HUES6 (cell line): ENCODE results near the gene NOL4L.

Source experiments
- H3K27ac ChIP-seq: 2 replicates; pipeline ENCODE4 v1.7.0; 2013; ENCODE audit warnings: low read depth, mild to moderate bottlenecking, low read length, inconsistent platforms
- H3K27me3 ChIP-seq: 2 replicates; pipeline ENCODE4 v1.6.1; 2013; ENCODE audit warnings: low read length; ENCODE audit not compliant: control insufficient read depth, insufficient read depth
- H3K36me3 ChIP-seq: 2 replicates; pipeline ENCODE4 v1.6.1; 2013; ENCODE audit warnings: low read length; ENCODE audit not compliant: control insufficient read depth, insufficient read depth
- H3K4me1 ChIP-seq: 2 replicates; pipeline ENCODE4 v1.6.1; 2013; ENCODE audit warnings: low read length; ENCODE audit not compliant: control insufficient read depth, insufficient read depth
- H3K4me3 ChIP-seq: 2 replicates; pipeline ENCODE4 v1.5.1; 2013; ENCODE audit warnings: low read depth, low read length
- H3K9ac ChIP-seq: one replicate; pipeline ENCODE4 v1.6.1; 2013; ENCODE audit warnings: mild to moderate bottlenecking, low read length
- H3K9me3 ChIP-seq: 2 replicates; pipeline ENCODE4 v1.6.1; 2013; ENCODE audit warnings: low read depth, low read length; ENCODE audit not compliant: control insufficient read depth, insufficient read depth

NOL4L gene

DNA sequence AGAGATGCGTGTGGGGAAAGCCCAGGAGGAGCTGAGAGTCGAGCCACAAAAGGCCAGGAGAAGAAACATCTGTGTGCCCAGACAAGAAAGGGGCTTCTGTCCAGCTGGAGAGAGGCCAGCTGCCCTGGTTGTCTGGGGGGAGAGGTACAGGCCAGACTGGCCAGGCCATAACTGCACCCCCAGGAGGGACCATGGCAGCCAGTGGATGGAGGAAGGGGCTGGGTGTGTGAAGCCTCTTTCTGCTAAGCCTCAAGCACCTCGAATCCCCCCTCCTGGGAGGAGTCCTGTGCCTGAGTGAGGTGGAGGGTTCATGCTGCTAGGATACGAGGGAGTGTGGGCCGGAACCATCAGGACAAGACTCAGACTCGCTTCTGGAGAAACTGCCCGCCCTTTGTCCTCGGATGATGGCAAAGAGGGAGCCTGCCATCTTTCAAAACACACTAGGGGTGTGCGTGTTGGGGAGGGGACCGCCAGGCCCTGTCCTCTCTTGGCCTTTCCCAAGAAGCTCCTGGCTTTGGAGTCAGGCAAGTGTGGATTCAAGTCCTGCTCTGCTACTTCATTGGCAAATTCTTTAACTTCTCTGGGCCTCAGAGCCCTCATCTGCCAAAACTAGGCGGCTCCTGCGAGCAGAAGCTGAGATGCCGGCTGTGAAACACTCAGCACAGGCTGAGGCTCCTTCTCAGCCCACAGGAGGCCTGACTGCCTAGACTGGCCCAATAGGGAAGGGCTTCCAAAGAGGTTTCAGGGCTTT lies 136.7 kb downstream of the NOL4L start:
- Histone ChIP-seq H3K27me3 (no peaks in the 10 kb centered on the region), H3K4me1 (0 out of 2 replicates have a peak, but pooled peaks cover 8% of the 10 kb centered on the region), H3K4me3 (no peak overlapping the region), H3K9me3 (no peaks in the 10 kb centered on the region), H3K9ac (no peak overlapping the region), H3K27ac (no peak overlapping the region), H3K36me3 (peaks cover 72% of the 10 kb centered on the region)

DNA sequence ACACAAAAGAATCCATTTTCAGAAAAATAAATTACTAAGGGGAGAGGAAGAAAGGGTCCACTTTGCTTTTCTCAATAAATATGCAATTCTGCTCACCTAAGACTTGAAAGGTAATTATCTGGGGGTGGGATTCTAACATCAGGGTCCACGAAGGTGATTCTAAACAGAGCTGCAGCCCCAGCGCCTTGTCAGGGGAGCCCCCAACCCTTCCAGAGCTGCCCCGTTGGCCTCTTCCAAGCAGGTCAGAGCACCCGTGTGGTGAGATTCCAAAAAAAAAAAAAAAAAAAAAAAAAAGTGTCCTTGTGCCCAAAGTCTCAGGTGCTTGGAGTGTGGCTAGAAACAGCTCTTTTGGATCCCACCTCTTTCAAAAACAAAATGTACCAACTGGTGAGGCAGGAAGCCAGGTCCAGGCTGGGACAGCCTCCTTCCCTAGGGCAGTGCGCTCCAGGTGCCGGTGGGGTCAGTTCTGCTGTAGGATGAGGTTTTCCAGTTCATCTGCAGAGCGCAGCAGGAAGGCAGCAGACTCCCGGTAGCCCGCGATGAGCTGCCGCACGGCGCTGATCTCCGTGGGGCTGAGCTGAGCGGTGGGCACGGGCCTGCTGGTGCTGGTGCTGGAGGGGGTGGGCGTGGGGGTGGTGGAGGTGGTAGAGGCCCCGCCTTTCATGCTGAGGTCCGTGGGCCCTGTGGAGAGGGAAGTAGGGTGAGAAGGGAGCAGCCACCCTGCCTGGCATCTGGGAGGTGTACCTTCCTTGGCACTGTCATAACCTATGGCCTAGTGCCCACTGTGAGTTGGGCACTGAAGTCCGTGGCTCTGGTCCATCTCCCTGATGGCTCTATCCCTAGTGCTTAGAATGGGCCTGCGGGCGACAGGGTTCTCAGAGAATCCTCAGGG lies 137.8 kb downstream of the NOL4L start:
- H3K9me3 ChIP-seq = no peaks in the 10 kb centered on the region
- H3K4me3 ChIP-seq = no peak overlapping the region
- H3K9ac ChIP-seq = no peak overlapping the region
- H3K27me3 ChIP-seq = no peaks in the 10 kb centered on the region
- 0 out of 2 replicates have a peak, but pooled peaks cover 8% of the 10 kb centered on the region for H3K4me1 ChIP-seq
- no peak overlapping the region for H3K27ac ChIP-seq
- H3K36me3 ChIP-seq = peaks cover 61% of the 10 kb centered on the region

DNA sequence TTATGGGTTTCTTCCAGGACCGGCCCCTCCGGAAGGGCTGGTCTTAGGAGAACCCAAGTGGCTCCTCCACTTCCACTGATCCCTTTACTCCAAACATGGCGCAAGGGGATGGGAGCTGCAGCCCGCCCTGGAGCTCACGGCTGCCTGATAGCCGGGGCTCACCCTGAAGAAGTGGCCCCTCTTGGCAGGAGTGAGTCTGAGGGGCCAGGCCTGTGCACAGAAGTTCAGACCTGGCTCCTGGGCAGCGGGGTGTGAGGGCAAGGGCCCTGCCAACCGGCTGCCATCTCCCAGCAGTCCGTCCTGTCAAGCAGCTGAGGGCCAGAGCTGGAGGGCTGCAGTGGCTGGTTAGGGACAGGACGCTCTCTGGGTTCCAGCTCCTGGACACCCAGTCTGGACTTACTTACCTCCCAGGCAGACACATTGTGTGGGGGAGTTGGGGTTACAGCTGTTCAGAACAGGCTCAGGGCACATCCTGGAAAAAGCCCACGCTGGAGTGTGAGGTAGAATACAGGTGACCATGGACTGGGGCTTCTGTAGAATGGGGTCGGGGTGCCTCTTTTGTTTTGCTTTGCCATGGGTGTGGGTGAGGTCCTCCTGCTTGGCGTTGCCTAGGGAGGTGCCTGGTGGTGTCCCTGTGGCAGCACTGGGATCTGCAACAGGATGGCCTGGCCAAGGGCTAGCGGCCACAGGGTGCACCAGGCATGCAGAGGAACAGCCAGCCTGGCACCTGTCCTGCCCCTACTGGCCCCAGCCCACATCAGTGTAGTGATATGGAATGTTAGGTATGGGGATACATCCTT lies 138.6 kb downstream of the NOL4L start:
- Histone ChIP-seq H3K9me3 (no peaks in the 10 kb centered on the region), H3K4me1 (0 out of 2 replicates have a peak, but pooled peaks cover 8% of the 10 kb centered on the region), H3K36me3 (peaks cover 52% of the 10 kb centered on the region), H3K4me3 (no peak overlapping the region), H3K27ac (no peak overlapping the region), H3K9ac (no peak overlapping the region), H3K27me3 (no peaks in the 10 kb centered on the region)

DNA sequence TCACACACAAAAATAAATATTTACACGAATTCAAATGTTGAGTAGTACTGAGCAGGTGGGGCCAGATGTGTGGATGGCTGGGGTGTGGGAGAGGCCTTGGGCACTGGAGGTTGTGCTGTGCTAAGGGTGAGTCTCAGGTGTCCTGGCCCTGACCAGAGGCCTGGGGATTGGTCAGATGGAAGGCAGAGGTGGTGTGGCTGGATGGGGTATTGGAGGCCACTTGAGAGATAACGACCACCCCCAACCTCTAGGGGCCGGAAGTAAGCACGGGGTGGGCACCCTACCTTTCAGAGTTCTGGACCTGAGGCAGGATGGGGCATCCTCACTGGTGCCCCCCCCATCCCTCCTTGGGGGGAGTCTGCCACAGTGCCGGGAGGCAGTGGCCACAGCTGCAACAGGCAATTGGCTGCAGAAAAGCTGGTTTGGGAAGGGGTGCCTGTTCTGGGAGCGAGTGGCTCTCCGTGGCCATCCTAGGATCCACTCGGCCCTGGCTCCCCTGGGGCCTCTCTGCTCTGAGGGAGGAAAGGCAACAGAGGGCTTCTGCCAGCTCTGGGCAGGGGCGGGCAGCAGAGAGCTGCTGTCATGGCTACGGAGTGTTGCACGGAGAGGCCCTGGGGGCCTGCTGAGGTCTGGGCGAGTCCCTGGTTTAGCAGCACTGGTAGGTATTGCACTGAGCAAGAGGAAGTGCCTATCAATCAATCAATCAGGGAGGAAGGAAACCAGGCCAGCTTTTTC lies 139.4 kb downstream of the NOL4L start:
- Histone ChIP-seq H3K27me3 (no peaks in the 10 kb centered on the region), H3K9ac (no peak overlapping the region), H3K9me3 (no peaks in the 10 kb centered on the region), H3K4me3 (no peak overlapping the region), H3K36me3 (peaks cover 44% of the 10 kb centered on the region), H3K4me1 (0 out of 2 replicates have a peak, but pooled peaks cover 8% of the 10 kb centered on the region), H3K27ac (no peak overlapping the region)

DNA sequence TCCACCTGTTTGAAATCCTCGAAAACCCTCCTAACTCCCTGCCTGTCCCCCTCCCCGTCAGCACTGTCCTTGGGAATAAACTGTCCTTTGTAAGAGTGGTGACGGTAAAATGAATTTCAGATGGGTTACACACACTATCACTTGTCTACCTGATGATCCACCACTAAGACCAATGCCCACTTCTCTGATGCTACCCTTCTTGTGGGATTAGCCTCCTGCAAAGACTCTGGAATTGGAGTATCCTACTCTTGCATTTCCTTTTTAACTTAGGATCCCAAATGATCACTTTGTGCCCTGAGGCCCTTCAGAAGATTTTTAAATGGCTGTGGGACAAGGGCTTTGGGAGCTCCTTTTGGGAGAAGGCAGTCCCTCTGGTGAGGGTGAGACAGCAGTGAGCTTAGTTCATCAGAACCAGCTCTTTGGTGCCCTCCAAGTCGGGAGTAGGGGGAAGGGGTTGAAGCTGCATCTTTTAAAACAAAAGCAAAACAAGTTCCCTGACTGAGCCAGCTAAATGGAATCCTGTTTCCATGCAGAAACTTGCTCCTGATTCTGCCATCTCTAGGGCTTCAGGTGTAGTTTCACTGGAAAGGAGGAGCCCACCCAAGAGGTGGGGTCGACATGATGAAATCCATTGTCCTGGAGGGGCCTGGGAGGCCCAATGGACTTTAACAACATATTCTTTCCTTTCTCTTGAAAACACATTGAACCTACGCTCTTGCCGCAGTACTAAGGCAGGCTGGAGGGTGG lies 140.5 kb downstream of the NOL4L start:
- Histone ChIP-seq H3K36me3 (peaks cover 36% of the 10 kb centered on the region), H3K9ac (no peak overlapping the region), H3K9me3 (no peaks in the 10 kb centered on the region), H3K4me3 (no peak overlapping the region), H3K27ac (no peak overlapping the region), H3K27me3 (no peaks in the 10 kb centered on the region), H3K4me1 (0 out of 2 replicates have a peak, but pooled peaks cover 8% of the 10 kb centered on the region)

DNA sequence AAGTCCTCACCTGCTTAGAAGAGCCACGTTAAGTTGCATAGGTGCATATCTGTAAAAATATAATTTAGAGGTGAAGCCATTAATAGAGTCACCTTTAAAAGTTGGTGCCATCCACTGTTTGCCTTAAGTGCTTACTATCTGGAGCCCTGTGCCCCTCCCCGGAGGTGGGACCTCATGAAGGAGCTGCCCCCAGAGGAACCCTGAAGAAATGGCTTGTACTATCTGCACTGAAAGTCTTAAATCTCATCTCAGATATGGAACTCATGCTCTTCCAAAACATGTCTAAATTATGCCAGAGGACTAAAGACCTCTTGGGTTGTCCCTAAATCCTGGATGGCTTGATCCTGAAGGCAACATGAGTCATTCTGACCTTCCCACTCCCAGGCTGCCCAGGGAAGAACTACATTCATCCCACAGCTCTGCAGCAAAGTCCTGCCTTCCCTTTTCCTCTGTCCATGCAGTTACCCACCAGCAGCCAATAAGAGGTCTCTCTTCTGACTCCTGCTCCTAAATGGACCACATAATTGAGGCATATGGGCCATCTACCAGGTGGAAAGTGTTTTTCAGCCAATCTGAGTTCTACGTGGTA lies 141.7 kb downstream of the NOL4L start:
- H3K27ac ChIP-seq = no peak overlapping the region
- no peak overlapping the region for H3K9ac ChIP-seq
- H3K27me3 ChIP-seq = no peaks in the 10 kb centered on the region
- H3K36me3 ChIP-seq = peaks cover 33% of the 10 kb centered on the region
- 0 out of 2 replicates have a peak, but pooled peaks cover 8% of the 10 kb centered on the region for H3K4me1 ChIP-seq
- no peak overlapping the region for H3K4me3 ChIP-seq
- no peaks in the 10 kb centered on the region for H3K9me3 ChIP-seq

DNA sequence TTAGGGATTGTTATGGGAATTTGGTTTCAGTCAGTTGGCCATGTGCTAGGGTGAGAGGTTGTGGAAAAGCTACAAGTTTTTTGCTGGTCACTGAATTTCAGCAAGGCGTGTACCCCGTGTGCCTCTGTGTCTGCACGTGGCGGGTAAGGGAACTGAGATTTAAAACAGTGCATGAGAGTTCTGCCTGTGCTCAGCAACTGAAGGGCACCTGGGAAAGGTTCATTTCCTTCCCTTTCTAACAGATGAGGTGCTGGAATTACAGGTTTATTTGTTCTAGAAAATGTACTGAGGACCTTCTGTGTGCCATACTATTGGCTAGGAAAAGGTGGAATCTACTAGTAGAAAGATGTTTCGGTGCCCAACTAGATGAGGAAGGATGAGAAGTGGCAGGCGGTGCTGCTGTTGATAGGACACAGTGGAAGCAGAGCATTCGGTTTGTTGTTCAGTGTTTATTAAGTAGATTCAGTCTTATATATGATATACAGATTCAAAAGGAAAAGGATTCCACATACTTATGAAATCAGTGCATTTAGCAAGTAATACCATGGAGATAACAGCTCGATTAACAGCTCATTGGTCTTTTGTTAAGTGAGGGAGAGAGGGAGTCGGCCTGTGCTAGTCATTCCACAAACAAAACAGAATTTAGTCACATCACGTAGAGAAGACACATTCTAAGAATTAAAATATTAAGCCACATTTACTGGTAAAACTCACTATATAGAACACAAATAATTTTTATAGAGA lies 142.3 kb downstream of the NOL4L start:
- no peak overlapping the region for H3K4me3 ChIP-seq
- H3K9me3 ChIP-seq = no peaks in the 10 kb centered on the region
- no peak overlapping the region for H3K9ac ChIP-seq
- H3K4me1 ChIP-seq = 0 out of 2 replicates have a peak, but pooled peaks cover 8% of the 10 kb centered on the region
- H3K27me3 ChIP-seq = no peaks in the 10 kb centered on the region
- H3K36me3 ChIP-seq = peaks cover 30% of the 10 kb centered on the region
- no peak overlapping the region for H3K27ac ChIP-seq

DNA sequence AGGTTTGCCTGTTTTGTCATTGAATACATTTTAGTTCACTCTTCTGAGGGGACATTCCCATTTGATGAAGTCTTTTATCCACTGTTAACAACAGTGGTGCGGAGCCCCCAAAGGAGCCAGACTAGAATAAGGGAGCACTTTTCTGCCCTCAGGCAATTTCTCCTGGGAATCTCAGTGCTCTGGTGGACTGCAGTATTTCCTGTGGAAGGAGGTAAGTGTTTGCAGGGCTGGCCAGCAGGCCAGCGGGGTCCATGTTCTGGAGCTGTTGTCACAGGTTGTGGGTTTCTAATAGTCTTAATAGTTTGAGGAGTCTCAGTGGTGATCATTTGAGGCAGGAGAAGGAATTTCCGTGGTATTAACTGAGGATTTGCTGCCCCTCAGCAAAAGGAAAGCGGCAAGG lies 143.5 kb downstream of the NOL4L start:
- Histone ChIP-seq H3K4me3 (no peak overlapping the region), H3K9ac (no peak overlapping the region), H3K9me3 (no peaks in the 10 kb centered on the region), H3K4me1 (0 out of 2 replicates have a peak, but pooled peaks cover 8% of the 10 kb centered on the region), H3K27me3 (no peaks in the 10 kb centered on the region), H3K27ac (no peak overlapping the region), H3K36me3 (peaks cover 23% of the 10 kb centered on the region)

DNA sequence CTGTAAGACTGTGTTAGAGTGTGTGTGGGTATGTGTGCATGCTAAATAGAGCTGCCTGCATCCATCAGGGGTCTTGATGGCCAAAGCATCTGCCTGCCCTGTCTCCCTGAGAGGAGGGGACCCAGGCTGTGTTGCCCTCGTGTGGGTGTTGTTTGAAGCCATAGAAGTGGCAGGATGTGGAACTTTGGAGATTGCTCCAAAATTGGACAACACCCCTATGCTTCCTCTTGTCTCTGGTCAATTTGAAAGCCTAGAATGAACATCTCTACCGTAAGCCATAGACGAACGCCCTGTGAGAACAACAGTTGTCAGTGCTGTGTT lies 144.4 kb downstream of the NOL4L start:
- Histone ChIP-seq H3K4me3 (no peak overlapping the region), H3K27ac (no peak overlapping the region), H3K9me3 (no peaks in the 10 kb centered on the region), H3K27me3 (no peaks in the 10 kb centered on the region), H3K4me1 (0 out of 2 replicates have a peak, but pooled peaks cover 8% of the 10 kb centered on the region), H3K9ac (no peak overlapping the region), H3K36me3 (peaks cover 18% of the 10 kb centered on the region)
